Urothelium cell line (cell line): ENCODE measurements around the gene MED13.
"Not testable (repeated sequence)": the region's sequence is repeated elsewhere in the genome, so short reads cannot be mapped to it uniquely, and the experiment has no call there.

Experiments
- DNase-seq: peaks from one replicate; pipeline ENCODE4 v3.0.0; 2011; ENCODE audit warnings: low spot score, mixed read lengths
- FAIRE-seq: peaks from 2 replicates; lab custom pipeline; 2011; peaks lifted over from hg19 to GRCh38; lab: Jason Lieb, UNC

MED13 gene

GRCh38 chr17:62090868-62091267 is 25.8 kb upstream of the MED13 start:
- DNase-seq = no peak
- FAIRE-seq = no peak

GRCh38 chr17:62090021-62090824 is 25.1 kb upstream of the MED13 start:
- no peak for DNase-seq
- FAIRE-seq = no peak

GRCh38 chr17:62089334-62089733 is 24.3 kb upstream of the MED13 start:
- FAIRE-seq = no peak

GRCh38 chr17:62086737-62087136 is 21.7 kb upstream of the MED13 start:
- FAIRE-seq (no peak), DNase-seq (no peak)

More at GRCh38 chr17:62089334-62089733, 24.3 kb upstream of the MED13 start:
- no peak for DNase-seq

GRCh38 chr17:62085511-62086408 is 20.7 kb upstream of the MED13 start:
- no peak for DNase-seq
- FAIRE-seq = peak; percentile 58

- FAIRE-seq (no peak), DNase-seq (no peak)
These were observed 19.5 kb upstream of the MED13 start for GRCh38 chr17:62084585-62084984.

GRCh38 chr17:62083651-62084050 is 18.6 kb upstream of the MED13 start:
- FAIRE-seq (no peak), DNase-seq (no peak)

- FAIRE-seq = no peak
- no peak for DNase-seq
These were observed 15.6 kb upstream of the MED13 start for GRCh38 chr17:62080647-62081046.

- no peak for DNase-seq
- FAIRE-seq = peak; percentile 30
These were observed 12.9 kb upstream of the MED13 start for GRCh38 chr17:62078009-62078408.

GRCh38 chr17:62076864-62077788 is 12.0 kb upstream of the MED13 start:
- FAIRE-seq = no peak
- no peak for DNase-seq

- DNase-seq (no peak), FAIRE-seq (peak; percentile 69)
These were observed 10.3 kb upstream of the MED13 start for GRCh38 chr17:62075308-62075815.

GRCh38 chr17:62073993-62074392 is 8.9 kb upstream of the MED13 start:
- DNase-seq (no peak), FAIRE-seq (no peak)

- FAIRE-seq, DNase-seq: not testable (repeated sequence)
These were observed 7.8 kb upstream of the MED13 start for GRCh38 chr17:62072855-62073254.

GRCh38 chr17:62070900-62071299 is 5.8 kb upstream of the MED13 start:
- DNase-seq (no peak), FAIRE-seq (no peak)

GRCh38 chr17:62067165-62068145 is 2.4 kb upstream of the MED13 start:
- FAIRE-seq (peak; percentile 71), DNase-seq (no peak)

- peak; percentile 100 for DNase-seq
- FAIRE-seq = peak; percentile 99
These were observed 762 bp upstream of the MED13 start for GRCh38 chr17:62065611-62066468.

- FAIRE-seq (peak; percentile 86), DNase-seq (no peak)
These were observed 868 bp downstream of the MED13 start for GRCh38 chr17:62064029-62064790.

- no peak for FAIRE-seq
- DNase-seq = no peak
These were observed 2.1 kb downstream of the MED13 start for GRCh38 chr17:62062944-62063343.
